ENCODE data around the gene UBE2E1.

The UBE2E1 gene

DNA sequence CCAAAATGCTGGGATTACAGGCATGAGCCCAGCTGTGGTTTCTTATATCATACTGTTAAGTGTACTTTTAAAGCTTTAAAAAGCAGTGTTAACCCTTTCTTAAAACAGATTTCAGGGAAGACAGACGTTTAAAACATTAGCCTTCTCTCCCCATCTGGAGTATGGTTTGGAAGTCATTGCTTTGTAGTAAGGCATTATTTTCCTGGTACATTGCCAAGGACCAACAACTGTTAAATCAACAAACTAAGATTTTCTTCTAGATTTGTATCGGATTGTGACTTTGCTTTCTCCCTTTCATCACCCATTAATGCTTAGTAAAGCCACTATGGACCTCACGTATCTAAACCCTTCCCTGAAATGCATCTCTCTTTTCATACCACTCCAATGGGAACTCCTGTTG, 50.5 kb downstream of the UBE2E1 start:
- Histone ChIP-seq H3K27me3 (ENCODE audit: insufficient read depth, low read length, poor library complexity, severe bottlenecking) (no peaks in the 10 kb centered on the region), H3K9me3 (ENCODE audit: insufficient read depth, low read depth, low read length) (no peaks in the 10 kb centered on the region), H4K20me1 (ENCODE audit: insufficient read depth, low read length, poor library complexity, severe bottlenecking) (peaks cover 75% of the 10 kb centered on the region), H3K4me3 (ENCODE audit: low read length, poor library complexity, severe bottlenecking) (no peak overlapping the region), H3K36me3 (ENCODE audit: insufficient read depth, low read length) (peaks cover 16% of the 10 kb centered on the region; the same call in 1 of the 2 replicates), H3K4me2 (ENCODE audit: low read depth, low read length, poor library complexity, severe bottlenecking) (no peak overlapping the region), H3K9ac (ENCODE audit: low read depth, low read length, poor library complexity, severe bottlenecking) (no peak overlapping the region), H3F3A (ENCODE audit: low read depth) (no peaks in the 10 kb centered on the region), H3K9me2 (replicated peaks; ENCODE audit: low read depth, low read length) (no peaks in the 10 kb centered on the region), H3K79me2 (ENCODE audit: insufficient read depth, low read length) (peaks cover 97% of the 10 kb centered on the region), H2AFZ (ENCODE audit: low read length) (no peak overlapping the region), H3K4me1 (ENCODE audit: insufficient read depth, low read length, poor library complexity, severe bottlenecking) (peaks cover 27% of the 10 kb centered on the region)
- TF ChIP-seq, protein P1, sequence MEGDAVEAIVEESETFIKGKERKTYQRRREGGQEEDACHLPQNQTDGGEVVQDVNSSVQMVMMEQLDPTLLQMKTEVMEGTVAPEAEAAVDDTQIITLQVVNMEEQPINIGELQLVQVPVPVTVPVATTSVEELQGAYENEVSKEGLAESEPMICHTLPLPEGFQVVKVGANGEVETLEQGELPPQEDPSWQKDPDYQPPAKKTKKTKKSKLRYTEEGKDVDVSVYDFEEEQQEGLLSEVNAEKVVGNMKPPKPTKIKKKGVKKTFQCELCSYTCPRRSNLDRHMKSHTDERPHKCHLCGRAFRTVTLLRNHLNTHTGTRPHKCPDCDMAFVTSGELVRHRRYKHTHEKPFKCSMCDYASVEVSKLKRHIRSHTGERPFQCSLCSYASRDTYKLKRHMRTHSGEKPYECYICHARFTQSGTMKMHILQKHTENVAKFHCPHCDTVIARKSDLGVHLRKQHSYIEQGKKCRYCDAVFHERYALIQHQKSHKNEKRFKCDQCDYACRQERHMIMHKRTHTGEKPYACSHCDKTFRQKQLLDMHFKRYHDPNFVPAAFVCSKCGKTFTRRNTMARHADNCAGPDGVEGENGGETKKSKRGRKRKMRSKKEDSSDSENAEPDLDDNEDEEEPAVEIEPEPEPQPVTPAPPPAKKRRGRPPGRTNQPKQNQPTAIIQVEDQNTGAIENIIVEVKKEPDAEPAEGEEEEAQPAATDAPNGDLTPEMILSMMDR (conservative IDR thresholded peaks at IDR 0.05; ENCODE audit: low read length), result no peak
- TF ChIP-seq EZH2phosphoT487 (IDR thresholded peaks at IDR 0.05; ENCODE audit: borderline replicate concordance), result no peak

GRCh38 chr3:23859012-23859743, 53.4 kb downstream of the UBE2E1 start:
- Histone ChIP-seq H3F3A (ENCODE audit: low read depth) (no peaks in the 10 kb centered on the region), H3K9ac (ENCODE audit: low read depth, low read length, poor library complexity, severe bottlenecking) (no peak overlapping the region), H3K79me2 (ENCODE audit: insufficient read depth, low read length) (peaks cover 96% of the 10 kb centered on the region), H3K4me1 (ENCODE audit: insufficient read depth, low read length, poor library complexity, severe bottlenecking) (peaks cover 27% of the 10 kb centered on the region), H2AFZ (ENCODE audit: low read length) (no peak overlapping the region), H3K27me3 (ENCODE audit: insufficient read depth, low read length, poor library complexity, severe bottlenecking) (no peaks in the 10 kb centered on the region), H3K4me3 (ENCODE audit: low read length, poor library complexity, severe bottlenecking) (peak overlapping the region; percentile 18), H3K9me3 (ENCODE audit: insufficient read depth, low read depth, low read length) (no peaks in the 10 kb centered on the region), H3K36me3 (ENCODE audit: insufficient read depth, low read length) (peaks cover 19% of the 10 kb centered on the region; the same call in 1 of the 2 replicates), H3K9me2 (replicated peaks; ENCODE audit: low read depth, low read length) (no peaks in the 10 kb centered on the region), H3K4me2 (ENCODE audit: low read depth, low read length, poor library complexity, severe bottlenecking) (peak overlapping the region; percentile 59), H4K20me1 (ENCODE audit: insufficient read depth, low read length, poor library complexity, severe bottlenecking) (peaks cover 83% of the 10 kb centered on the region)
- TF ChIP-seq EZH2phosphoT487 (IDR thresholded peaks at IDR 0.05; ENCODE audit: borderline replicate concordance), result no peak
- TF ChIP-seq, protein P1 (conservative IDR thresholded peaks at IDR 0.05; ENCODE audit: low read length), result no peak

- H3K36me3 ChIP-seq (ENCODE audit: insufficient read depth, low read length), result peaks cover 19% of the 10 kb centered on the region; the same call in 1 of the 2 replicates
- no peaks in the 10 kb centered on the region for H3F3A ChIP-seq (ENCODE audit: low read depth)
- no peak overlapping the region for H2AFZ ChIP-seq (ENCODE audit: low read length)
- peaks cover 96% of the 10 kb centered on the region for H3K79me2 ChIP-seq (ENCODE audit: insufficient read depth, low read length)
- H3K27me3 ChIP-seq (ENCODE audit: insufficient read depth, low read length, poor library complexity, severe bottlenecking), result no peaks in the 10 kb centered on the region
- no peak overlapping the region for H3K4me2 ChIP-seq (ENCODE audit: low read depth, low read length, poor library complexity, severe bottlenecking)
- no peaks in the 10 kb centered on the region for H3K9me2 ChIP-seq (replicated peaks; ENCODE audit: low read depth, low read length)
- H3K9ac ChIP-seq (ENCODE audit: low read depth, low read length, poor library complexity, severe bottlenecking), result no peak overlapping the region
- no peaks in the 10 kb centered on the region for H3K9me3 ChIP-seq (ENCODE audit: insufficient read depth, low read depth, low read length)
- peaks cover 83% of the 10 kb centered on the region for H4K20me1 ChIP-seq (ENCODE audit: insufficient read depth, low read length, poor library complexity, severe bottlenecking)
- TF ChIP-seq, protein P1 (conservative IDR thresholded peaks at IDR 0.05; ENCODE audit: low read length), result no peak
- TF ChIP-seq EZH2phosphoT487 (IDR thresholded peaks at IDR 0.05; ENCODE audit: borderline replicate concordance), result no peak
- H3K4me1 ChIP-seq (ENCODE audit: insufficient read depth, low read length, poor library complexity, severe bottlenecking), result peaks cover 27% of the 10 kb centered on the region
- H3K4me3 ChIP-seq (ENCODE audit: low read length, poor library complexity, severe bottlenecking), result no peak overlapping the region
Observed at GRCh38 chr3:23859839-23860382, 54.2 kb downstream of the UBE2E1 start.
